ENCODE data around the gene BORCS5. TPM values are rescaled to one million over a fixed set of nuclear protein-coding genes. Genes with fewer than 3 reads are reported as not detected.

The BORCS5 gene
- total RNA-seq, 1 donor from 2014 or later, result 12.7 TPM

GRCh38 chr12:12358528-12358927 lies 1.6 kb downstream of the BORCS5 start:
- H3K36me3 ChIP-seq (ENCODE audit: control insufficient read depth, insufficient read depth, low read length), result no peaks in the 10 kb centered on the region
- no peaks in the 10 kb centered on the region for H3K27me3 ChIP-seq (ENCODE audit: control insufficient read depth, insufficient read depth, low read length)
- H3K4me3 ChIP-seq (ENCODE audit: low read depth, low read length), result no peak overlapping the region
- TF ChIP-seq, protein P1, sequence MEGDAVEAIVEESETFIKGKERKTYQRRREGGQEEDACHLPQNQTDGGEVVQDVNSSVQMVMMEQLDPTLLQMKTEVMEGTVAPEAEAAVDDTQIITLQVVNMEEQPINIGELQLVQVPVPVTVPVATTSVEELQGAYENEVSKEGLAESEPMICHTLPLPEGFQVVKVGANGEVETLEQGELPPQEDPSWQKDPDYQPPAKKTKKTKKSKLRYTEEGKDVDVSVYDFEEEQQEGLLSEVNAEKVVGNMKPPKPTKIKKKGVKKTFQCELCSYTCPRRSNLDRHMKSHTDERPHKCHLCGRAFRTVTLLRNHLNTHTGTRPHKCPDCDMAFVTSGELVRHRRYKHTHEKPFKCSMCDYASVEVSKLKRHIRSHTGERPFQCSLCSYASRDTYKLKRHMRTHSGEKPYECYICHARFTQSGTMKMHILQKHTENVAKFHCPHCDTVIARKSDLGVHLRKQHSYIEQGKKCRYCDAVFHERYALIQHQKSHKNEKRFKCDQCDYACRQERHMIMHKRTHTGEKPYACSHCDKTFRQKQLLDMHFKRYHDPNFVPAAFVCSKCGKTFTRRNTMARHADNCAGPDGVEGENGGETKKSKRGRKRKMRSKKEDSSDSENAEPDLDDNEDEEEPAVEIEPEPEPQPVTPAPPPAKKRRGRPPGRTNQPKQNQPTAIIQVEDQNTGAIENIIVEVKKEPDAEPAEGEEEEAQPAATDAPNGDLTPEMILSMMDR (IDR thresholded peaks at IDR 0.05; ENCODE audit: insufficient read depth, low read length, poor library complexity, severe bottlenecking), result no peak
- no peak for DNase-seq (ENCODE audit: low read depth)

DNA sequence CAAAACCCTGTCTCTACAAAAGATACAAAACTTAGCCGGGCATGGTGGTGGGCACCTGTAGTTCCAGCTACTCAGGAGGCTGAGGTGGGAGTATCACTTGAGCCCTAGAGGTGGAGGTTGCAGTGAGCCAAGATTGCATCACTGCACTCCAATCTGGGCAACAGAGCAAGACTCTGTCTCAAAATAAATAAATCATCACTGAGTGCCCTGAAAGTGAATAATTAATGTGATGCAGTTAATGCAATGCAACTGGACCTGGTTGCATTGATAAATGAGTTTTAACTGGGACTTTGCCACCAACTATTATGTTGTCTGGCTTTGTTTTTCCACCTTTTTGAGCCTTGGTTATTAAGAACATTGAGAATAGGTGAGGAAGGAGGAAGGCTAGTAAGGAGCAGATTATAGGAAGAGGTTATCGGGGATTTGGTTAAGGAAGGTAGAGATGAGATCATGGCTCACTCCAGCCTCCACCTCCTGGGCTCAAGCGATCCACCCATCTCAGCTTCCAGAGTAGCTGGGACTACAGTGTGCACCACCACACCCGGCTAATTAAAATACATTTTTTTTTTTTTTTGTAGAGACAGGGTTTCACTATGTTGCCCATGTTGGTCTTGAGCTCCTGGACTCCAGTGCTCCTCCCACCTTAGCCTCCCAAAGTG lies 8.0 kb downstream of the BORCS5 start:
- H3K27me3 ChIP-seq (ENCODE audit: control insufficient read depth, insufficient read depth, low read length), result no peaks in the 10 kb centered on the region
- H3K36me3 ChIP-seq (ENCODE audit: control insufficient read depth, insufficient read depth, low read length), result no peaks in the 10 kb centered on the region
- no peak overlapping the region for H3K4me3 ChIP-seq (ENCODE audit: low read depth, low read length)
- DNase-seq (ENCODE audit: low read depth), result no peak
- TF ChIP-seq, protein P1 (IDR thresholded peaks at IDR 0.05; ENCODE audit: insufficient read depth, low read length, poor library complexity, severe bottlenecking), result no peak

DNA sequence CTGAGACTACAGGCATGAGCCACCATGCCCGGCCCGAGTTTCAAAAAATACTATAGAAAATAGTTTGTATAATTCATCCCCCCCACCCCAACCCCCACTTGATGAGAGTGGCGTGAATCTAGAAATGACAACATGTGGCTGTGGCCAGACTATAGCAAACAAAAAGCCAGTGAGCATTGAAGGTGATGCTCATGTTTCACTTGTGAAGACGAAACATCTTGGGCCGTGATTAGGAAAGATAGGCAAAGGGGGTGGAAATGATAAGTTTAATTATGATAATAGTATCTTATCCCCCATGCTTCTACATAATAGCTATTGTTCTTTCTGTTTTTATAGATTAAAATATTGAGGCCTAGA lies 8.5 kb downstream of the BORCS5 start:
- H3K4me3 ChIP-seq (ENCODE audit: low read depth, low read length), result no peak overlapping the region
- H3K27me3 ChIP-seq (ENCODE audit: control insufficient read depth, insufficient read depth, low read length), result no peaks in the 10 kb centered on the region
- H3K36me3 ChIP-seq (ENCODE audit: control insufficient read depth, insufficient read depth, low read length), result no peaks in the 10 kb centered on the region
- no peak for DNase-seq (ENCODE audit: low read depth)
- TF ChIP-seq, protein P1 (IDR thresholded peaks at IDR 0.05; ENCODE audit: insufficient read depth, low read length, poor library complexity, severe bottlenecking), result no peak

GRCh38 chr12:12365931-12366431 lies 9.1 kb downstream of the BORCS5 start:
- Histone ChIP-seq H3K27me3 (ENCODE audit: control insufficient read depth, insufficient read depth, low read length) (no peaks in the 10 kb centered on the region), H3K36me3 (ENCODE audit: control insufficient read depth, insufficient read depth, low read length) (no peaks in the 10 kb centered on the region)

DNA sequence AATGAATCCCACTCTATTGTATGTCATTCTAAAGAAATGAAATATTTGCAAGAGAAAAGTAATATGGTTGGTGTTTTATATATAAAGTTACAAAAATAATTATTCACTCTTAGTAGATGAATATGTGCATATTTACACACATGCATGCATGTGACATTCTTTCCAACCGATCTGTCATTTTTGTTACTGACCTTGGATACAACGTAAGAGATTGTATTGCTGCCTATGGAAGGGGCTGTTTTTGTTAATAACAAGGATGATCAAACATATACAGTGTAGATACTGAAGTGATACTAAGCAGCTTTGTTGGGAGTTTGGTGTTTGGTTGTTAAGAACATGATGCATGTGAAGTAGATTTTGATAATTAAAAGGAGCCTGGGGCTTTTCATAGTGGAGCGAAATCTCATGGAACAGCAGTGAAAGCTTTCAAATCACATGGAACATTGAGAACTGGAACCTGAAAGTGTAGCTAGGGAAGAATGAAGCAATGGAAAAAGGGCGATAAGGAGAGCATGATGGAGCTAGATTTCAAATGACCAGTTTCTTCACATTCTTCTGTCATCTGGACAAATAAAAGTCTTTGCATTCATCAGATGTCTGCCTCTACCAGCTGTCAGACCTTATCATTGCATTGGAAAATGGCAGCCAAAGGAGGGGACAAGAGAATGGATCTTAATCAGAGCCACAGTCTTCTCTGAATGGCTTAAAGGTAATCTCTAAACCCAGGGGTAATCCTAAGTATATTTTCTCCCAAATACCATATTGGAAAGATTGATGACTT lies 10.0 kb downstream of the BORCS5 start:
- DNase-seq (ENCODE audit: low read depth), result no peak
- Histone ChIP-seq H3K27me3 (ENCODE audit: control insufficient read depth, insufficient read depth, low read length) (no peaks in the 10 kb centered on the region), H3K36me3 (ENCODE audit: control insufficient read depth, insufficient read depth, low read length) (no peaks in the 10 kb centered on the region), H3K4me3 (ENCODE audit: low read depth, low read length) (no peak overlapping the region)
- TF ChIP-seq, protein P1 (IDR thresholded peaks at IDR 0.05; ENCODE audit: insufficient read depth, low read length, poor library complexity, severe bottlenecking), result no peak

More at GRCh38 chr12:12365931-12366431, 9.1 kb downstream of the BORCS5 start:
- DNase-seq (ENCODE audit: low read depth), result no peak
- no peak overlapping the region for H3K4me3 ChIP-seq (ENCODE audit: low read depth, low read length)
- TF ChIP-seq, protein P1 (IDR thresholded peaks at IDR 0.05; ENCODE audit: insufficient read depth, low read length, poor library complexity, severe bottlenecking), result no peak
